HCT116 (cell line): ENCODE results near the gene RIPK4. TPM values are rescaled to one million over a fixed set of nuclear protein-coding genes. Genes with fewer than 3 reads are reported as not detected.
A peak's percentile ranks its signal among the peaks of the same experiment; 100 is the strongest.

Source experiments
- ATAC-seq: fragments of 200-7000 bp; cut with Tn5 transposase; 2 replicates; pipeline ENCODE4 v1.9.1; 2020; ENCODE audit warnings: mild to moderate bottlenecking, moderate library complexity
- BruUV-seq: library from RNA; stranded (reverse); fragments of 400-500 nt; replicated peaks from 2 replicates; lab custom pipeline; 2021; lab: Mats Ljungman, UMichigan
- CTCF ChIA-PET: fragments of 300-600 bp; sonication (Branson Sonifier 250); formaldehyde crosslinking; loops from one replicate; lab custom pipeline; 2021; ENCODE audit warnings: antibody characterized with exemption; lab: Charles Lee
- POLR2A ChIA-PET: fragments of 300-600, 350-600 bp; sonication (Branson Sonifier 250); formaldehyde crosslinking; loops from one replicate; lab custom pipeline; 2021; ENCODE audit warnings: antibody characterized with exemption; lab: Charles Lee
- RAD21 ChIA-PET, 2 experiments: fragments of 300-600 bp; sonication (Branson Sonifier 250); formaldehyde crosslinking; loops; one replicate each; lab custom pipeline; 2023; ENCODE audit warnings: low total read pairs in 2 of 2; ENCODE audit not compliant: uncharacterized antibody in 2 of 2, unreplicated experiment in 2 of 2, low non-redundant PET in 1 of 2; lab: Charles Lee
- DNase-seq: peaks from one replicate; pipeline ENCODE4 v3.0.0-alpha.2; 2010; ENCODE audit warnings: low read depth, low spot score
- H2AFZ ChIP-seq: fragments of 200-600 bp; shearing (Covaris generic), sonication (generic); 2 replicates; pipeline ENCODE4 v1.6.1; 2017; ENCODE audit warnings: low read depth, mixed run types, mixed read lengths, antibody characterized with exemption, low read length; ENCODE audit not compliant: poor library complexity, severe bottlenecking
- H3K27ac ChIP-seq: 2 replicates; pipeline ENCODE4 v1.5.1; 2012; ENCODE audit warnings: low read depth, low read length
- H3K27me3 ChIP-seq: fragments of 200-600 bp; sonication (generic); 2 replicates; pipeline ENCODE4 v1.6.1; 2016; ENCODE audit warnings: mixed run types, low read length, mixed read lengths; ENCODE audit not compliant: insufficient read depth
- H3K36me3 ChIP-seq, 2 experiments: fragments of 200-500 bp in 1 of 2; fragments of 200-600 bp in 1 of 2; sonication (Bioruptor generic) in 1 of 2; sonication (generic) in 1 of 2; 2 replicates each; pipeline versions ENCODE4 v1.5.1 to v1.6.1; 2014 to 2016; ENCODE audit warnings: low read length in 2 of 2, inconsistent platforms in 1 of 2, mixed read lengths in 1 of 2, mixed run types in 1 of 2; ENCODE audit not compliant: insufficient read depth in 2 of 2, control insufficient read depth in 1 of 2
- H3K4me1 ChIP-seq, 2 experiments: fragments of 200-600 bp in 1 of 2; sonication (generic) in 1 of 2; 2 replicates each; pipeline versions ENCODE4 v1.5.1 to v1.6.1; 2012 to 2017; ENCODE audit warnings: low read length in 2 of 2, inconsistent platforms in 1 of 2, mild to moderate bottlenecking in 1 of 2, mixed read lengths in 1 of 2, mixed run types in 1 of 2, moderate library complexity in 1 of 2; ENCODE audit not compliant: insufficient read depth in 2 of 2, control insufficient read depth in 1 of 2
- H3K4me2 ChIP-seq: fragments of 200-600 bp; sonication (generic); 2 replicates; pipeline ENCODE4 v1.6.1; 2017; ENCODE audit warnings: mixed run types, low read length, mixed read lengths
- H3K4me3 ChIP-seq, 2 experiments: fragments of 200-600 bp in 1 of 2; sonication (generic) in 1 of 2; replicated peaks in 1 of 2; 2 replicates each; pipeline ENCODE4 v1.5.1; 2011 to 2016; ENCODE audit warnings: low read length in 2 of 2, control low read depth in 1 of 2, low read depth in 1 of 2, mild to moderate bottlenecking in 1 of 2, mixed read lengths in 1 of 2, mixed run types in 1 of 2
- H3K79me2 ChIP-seq: fragments of 200-600 bp; sonication (generic); 2 replicates; pipeline ENCODE4 v1.6.1; 2017; ENCODE audit warnings: mild to moderate bottlenecking, mixed run types, low read length, moderate library complexity, mixed read lengths; ENCODE audit not compliant: insufficient read depth
- H3K9ac ChIP-seq: fragments of 200-600 bp; sonication (generic); 2 replicates; pipeline ENCODE4 v1.6.1; 2016; ENCODE audit warnings: low read length, mixed read lengths
- H3K9me2 ChIP-seq: fragments of 200-600 bp; sonication (generic), shearing (Covaris generic); 2 replicates; pipeline ENCODE4 v1.6.1; 2017; ENCODE audit warnings: mixed run types, mild to moderate bottlenecking, moderate library complexity; ENCODE audit not compliant: insufficient read depth
- H3K9me3 ChIP-seq, 2 experiments: fragments of 200-500 bp in 1 of 2; fragments of 200-600 bp in 1 of 2; sonication (Bioruptor generic) in 1 of 2; sonication (generic) in 1 of 2; 2 replicates each; pipeline ENCODE4 v1.6.1; 2014 to 2017; ENCODE audit warnings: low read length in 2 of 2, mixed read lengths in 2 of 2, inconsistent platforms in 1 of 2, low read depth in 1 of 2, mild to moderate bottlenecking in 1 of 2, mixed run types in 1 of 2, moderate library complexity in 1 of 2; ENCODE audit not compliant: control insufficient read depth in 1 of 2, insufficient read depth in 1 of 2
- H4K20me1 ChIP-seq: fragments of 200-600 bp; sonication (generic), shearing (Covaris generic); 2 replicates; pipeline ENCODE4 v1.6.1; 2017; ENCODE audit warnings: mixed run types, mild to moderate bottlenecking, moderate library complexity; ENCODE audit not compliant: insufficient read depth
- ELF1 ChIP-seq: IDR thresholded peaks from 2 replicates; pipeline ENCODE4 v1.6.1; 2012; ENCODE audit warnings: low read depth, borderline replicate concordance
- EZH2phosphoT487 ChIP-seq: fragments of 200-600 bp; IDR thresholded peaks from 2 replicates; pipeline ENCODE4 v1.6.1; 2018; ENCODE audit warnings: antibody characterized with exemption, borderline replicate concordance
- FOSL1 ChIP-seq: IDR thresholded peaks from 2 replicates; pipeline ENCODE4 v1.6.1; 2012; ENCODE audit warnings: low read depth
- JUND ChIP-seq: IDR thresholded peaks from 2 replicates; pipeline ENCODE4 v1.6.1; 2012
- POLR2AphosphoS5 ChIP-seq: IDR thresholded peaks from 2 replicates; pipeline ENCODE4 v1.6.1; 2011; ENCODE audit warnings: mild to moderate bottlenecking, low read depth, low read length, moderate library complexity
- RAD21 ChIP-seq: IDR thresholded peaks from 2 replicates; pipeline ENCODE4 v1.6.1; 2012; ENCODE audit warnings: low read depth, mild to moderate bottlenecking
- SP1 ChIP-seq: IDR thresholded peaks from 2 replicates; pipeline ENCODE4 v1.6.1; 2012; ENCODE audit warnings: low read depth
- YY1 ChIP-seq: IDR thresholded peaks from 2 replicates; pipeline ENCODE4 v1.6.1; 2011; ENCODE audit warnings: low read length, low read depth, moderate library complexity, mild to moderate bottlenecking; ENCODE audit not compliant: insufficient replicate concordance; ENCODE audit errors: extremely low read depth
- ZFX ChIP-seq: fragments of 450-650 bp; IDR thresholded peaks from 2 replicates; pipeline ENCODE4 v1.6.1; 2017
- intact Hi-C: fragments of 100-400 bp; cut with micrococcal nuclease; formaldehyde crosslinking; loops from 2 replicates; pipeline ENCODE4 v1.10.0; 2022
- total RNA-seq: library from RNA; stranded (reverse); gene quantifications from one replicate; pipeline ENCODE4 v1.2.1, GENCODE V29; 2021; ENCODE audit not compliant: unreplicated experiment
- TF ChIP-seq, protein P1 (sequence below), 3 experiments: fragments of 200-600 bp in 1 of 3; sonication (generic) in 1 of 3; IDR thresholded peaks in 2 of 3; conservative IDR thresholded peaks in 1 of 3; 2 replicates each; pipeline ENCODE4 v1.5.1; 2012 to 2017; ENCODE audit warnings: low read depth in 2 of 3, low read length in 2 of 3, antibody characterized with exemption in 1 of 3, borderline replicate concordance in 1 of 3, control low read depth in 1 of 3, mild to moderate bottlenecking in 1 of 3, mixed read lengths in 1 of 3, mixed run types in 1 of 3, moderate library complexity in 1 of 3; ENCODE audit not compliant: insufficient read depth in 1 of 3
- TF ChIP-seq, protein P2 (sequence below): IDR thresholded peaks from 2 replicates; pipeline ENCODE4 v1.6.1; 2012
- TF ChIP-seq, protein P3 (sequence below): IDR thresholded peaks from 2 replicates; pipeline ENCODE4 v1.6.1; 2012; ENCODE audit warnings: low read depth

The RIPK4 gene
- total RNA-seq, 1 experiment from 2014 or later, result 9.9 TPM

DNA sequence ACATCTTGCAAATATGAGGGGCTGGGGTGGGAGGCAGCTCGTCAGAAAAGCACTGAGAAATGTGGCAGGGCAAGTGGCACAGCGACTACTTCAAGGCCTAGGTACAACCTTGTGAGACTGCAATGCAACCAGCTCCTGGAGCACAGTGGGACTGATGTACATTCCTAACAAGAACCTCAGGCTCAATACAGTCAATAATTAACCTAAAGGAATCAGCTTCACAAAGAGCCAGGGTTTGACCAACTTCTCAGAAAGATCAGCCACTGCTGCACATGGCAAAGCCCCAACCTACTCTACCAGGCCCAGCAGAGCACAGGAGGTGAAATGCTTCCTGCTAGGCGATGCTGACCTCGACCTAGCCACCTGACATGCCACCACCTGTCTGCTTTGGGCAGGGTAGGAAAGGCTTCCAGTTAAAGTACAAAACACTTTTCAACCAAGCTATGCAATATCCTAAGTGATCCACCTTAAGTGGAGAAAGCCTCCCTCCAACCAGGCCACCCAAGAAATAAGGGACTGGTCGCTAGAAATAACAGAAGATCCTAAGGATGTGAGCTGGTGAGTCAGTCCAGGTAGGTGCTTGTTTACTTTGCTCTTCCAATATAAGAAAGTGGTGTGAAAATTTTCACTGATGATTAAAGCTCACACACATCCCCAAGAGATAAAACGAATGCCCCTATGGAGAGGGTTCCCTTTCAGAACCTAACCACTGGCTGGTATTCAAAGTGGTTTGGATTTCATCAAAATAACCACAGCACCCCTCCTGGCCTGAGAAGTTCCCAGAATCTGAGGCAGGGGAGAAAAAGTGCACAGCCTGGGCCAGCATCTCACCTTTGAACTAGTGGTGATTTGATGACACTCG is 2.1 kb downstream of the RIPK4 start:
- Histone ChIP-seq H4K20me1 (peaks cover 5% of the 10 kb centered on the region; the same call in 1 of the 2 replicates), H3K36me3 (no peaks in the 10 kb centered on the region; a peak in 1 of 4 replicates)

More for the DNA sequence above, 2.1 kb downstream of the RIPK4 start:
- TF ChIP-seq FOSL1 (no peak), YY1 (no peak), SP1 (no peak), ZFX (no peak), EZH2phosphoT487 (no peak), ELF1 (no peak), RAD21 (no peak), POLR2AphosphoS5 (no peak), JUND (no peak)
- TF ChIP-seq, protein P1, sequence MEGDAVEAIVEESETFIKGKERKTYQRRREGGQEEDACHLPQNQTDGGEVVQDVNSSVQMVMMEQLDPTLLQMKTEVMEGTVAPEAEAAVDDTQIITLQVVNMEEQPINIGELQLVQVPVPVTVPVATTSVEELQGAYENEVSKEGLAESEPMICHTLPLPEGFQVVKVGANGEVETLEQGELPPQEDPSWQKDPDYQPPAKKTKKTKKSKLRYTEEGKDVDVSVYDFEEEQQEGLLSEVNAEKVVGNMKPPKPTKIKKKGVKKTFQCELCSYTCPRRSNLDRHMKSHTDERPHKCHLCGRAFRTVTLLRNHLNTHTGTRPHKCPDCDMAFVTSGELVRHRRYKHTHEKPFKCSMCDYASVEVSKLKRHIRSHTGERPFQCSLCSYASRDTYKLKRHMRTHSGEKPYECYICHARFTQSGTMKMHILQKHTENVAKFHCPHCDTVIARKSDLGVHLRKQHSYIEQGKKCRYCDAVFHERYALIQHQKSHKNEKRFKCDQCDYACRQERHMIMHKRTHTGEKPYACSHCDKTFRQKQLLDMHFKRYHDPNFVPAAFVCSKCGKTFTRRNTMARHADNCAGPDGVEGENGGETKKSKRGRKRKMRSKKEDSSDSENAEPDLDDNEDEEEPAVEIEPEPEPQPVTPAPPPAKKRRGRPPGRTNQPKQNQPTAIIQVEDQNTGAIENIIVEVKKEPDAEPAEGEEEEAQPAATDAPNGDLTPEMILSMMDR (IDR thresholded peaks at IDR 0.05 in 2 of 3, conservative IDR thresholded peaks at IDR 0.05 in 1 of 3; ENCODE audit: borderline replicate concordance in 1 of 3, insufficient read depth in 1 of 3, low read depth in 2 of 3, low read length in 2 of 3), result no peak
- TF ChIP-seq, protein P2, sequence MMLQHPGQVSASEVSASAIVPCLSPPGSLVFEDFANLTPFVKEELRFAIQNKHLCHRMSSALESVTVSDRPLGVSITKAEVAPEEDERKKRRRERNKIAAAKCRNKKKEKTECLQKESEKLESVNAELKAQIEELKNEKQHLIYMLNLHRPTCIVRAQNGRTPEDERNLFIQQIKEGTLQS, result no peak
- TF ChIP-seq, protein P3, sequence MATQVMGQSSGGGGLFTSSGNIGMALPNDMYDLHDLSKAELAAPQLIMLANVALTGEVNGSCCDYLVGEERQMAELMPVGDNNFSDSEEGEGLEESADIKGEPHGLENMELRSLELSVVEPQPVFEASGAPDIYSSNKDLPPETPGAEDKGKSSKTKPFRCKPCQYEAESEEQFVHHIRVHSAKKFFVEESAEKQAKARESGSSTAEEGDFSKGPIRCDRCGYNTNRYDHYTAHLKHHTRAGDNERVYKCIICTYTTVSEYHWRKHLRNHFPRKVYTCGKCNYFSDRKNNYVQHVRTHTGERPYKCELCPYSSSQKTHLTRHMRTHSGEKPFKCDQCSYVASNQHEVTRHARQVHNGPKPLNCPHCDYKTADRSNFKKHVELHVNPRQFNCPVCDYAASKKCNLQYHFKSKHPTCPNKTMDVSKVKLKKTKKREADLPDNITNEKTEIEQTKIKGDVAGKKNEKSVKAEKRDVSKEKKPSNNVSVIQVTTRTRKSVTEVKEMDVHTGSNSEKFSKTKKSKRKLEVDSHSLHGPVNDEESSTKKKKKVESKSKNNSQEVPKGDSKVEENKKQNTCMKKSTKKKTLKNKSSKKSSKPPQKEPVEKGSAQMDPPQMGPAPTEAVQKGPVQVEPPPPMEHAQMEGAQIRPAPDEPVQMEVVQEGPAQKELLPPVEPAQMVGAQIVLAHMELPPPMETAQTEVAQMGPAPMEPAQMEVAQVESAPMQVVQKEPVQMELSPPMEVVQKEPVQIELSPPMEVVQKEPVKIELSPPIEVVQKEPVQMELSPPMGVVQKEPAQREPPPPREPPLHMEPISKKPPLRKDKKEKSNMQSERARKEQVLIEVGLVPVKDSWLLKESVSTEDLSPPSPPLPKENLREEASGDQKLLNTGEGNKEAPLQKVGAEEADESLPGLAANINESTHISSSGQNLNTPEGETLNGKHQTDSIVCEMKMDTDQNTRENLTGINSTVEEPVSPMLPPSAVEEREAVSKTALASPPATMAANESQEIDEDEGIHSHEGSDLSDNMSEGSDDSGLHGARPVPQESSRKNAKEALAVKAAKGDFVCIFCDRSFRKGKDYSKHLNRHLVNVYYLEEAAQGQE, result no peak
- 0 out of 2 replicates have a peak overlapping the region, but pooled peaks have one; percentile 83 for H3K9ac ChIP-seq
- H3K4me3 ChIP-seq, result peak overlapping the region in 1 of 2 experiments; percentile 81; a peak in 1 of 4 replicates
- CTCF ChIA-PET, result interaction anchor here (1.0 kb wide), 1 partner anchor 153 kb away, joined by 4 read pairs; no protein-coding TSS in a partner anchor
- POLR2A ChIA-PET, result no interaction called here
- ATAC-seq (no peak), DNase-seq (no peak)
- peaks cover 44 to 64% of the 10 kb centered on the region in 2 experiments for H3K4me1 ChIP-seq
- H3K79me2 ChIP-seq, result peaks cover 68% of the 10 kb centered on the region
- H3K9me3 ChIP-seq, result no peaks in the 10 kb centered on the region
- H3K27me3 ChIP-seq, result peaks cover 12% of the 10 kb centered on the region; the same call in 1 of the 2 replicates
- BruUV-seq, result no TSS peak
- no peak overlapping the region for H3K27ac ChIP-seq
- intact Hi-C loops, result loop anchor here (5.0 kb wide), 1 partner anchor 87 kb away; no protein-coding TSS in a partner anchor
- H3K9me2 ChIP-seq, result no peaks in the 10 kb centered on the region
- peak overlapping the region; percentile 94 for H3K4me2 ChIP-seq
- RAD21 ChIA-PET, result no interaction called here
- no peak overlapping the region for H2AFZ ChIP-seq
